HG02678 (cell line): ENCODE measurements around the gene RNF19B.
A peak's percentile ranks its signal among the peaks of the same experiment; 100 is the strongest.
"Not testable (repeated sequence)": the region's sequence is repeated elsewhere in the genome, so short reads cannot be mapped to it uniquely, and the experiment has no call there.

Source experiments
- ATAC-seq: cut with Tn5 transposase; IDR thresholded peaks from one replicate; pipeline ENCODE4 v1.9.1; 2021; ENCODE audit warnings: mild to moderate bottlenecking, moderate library complexity; ENCODE audit not compliant: unreplicated experiment

The RNF19B gene

DNA sequence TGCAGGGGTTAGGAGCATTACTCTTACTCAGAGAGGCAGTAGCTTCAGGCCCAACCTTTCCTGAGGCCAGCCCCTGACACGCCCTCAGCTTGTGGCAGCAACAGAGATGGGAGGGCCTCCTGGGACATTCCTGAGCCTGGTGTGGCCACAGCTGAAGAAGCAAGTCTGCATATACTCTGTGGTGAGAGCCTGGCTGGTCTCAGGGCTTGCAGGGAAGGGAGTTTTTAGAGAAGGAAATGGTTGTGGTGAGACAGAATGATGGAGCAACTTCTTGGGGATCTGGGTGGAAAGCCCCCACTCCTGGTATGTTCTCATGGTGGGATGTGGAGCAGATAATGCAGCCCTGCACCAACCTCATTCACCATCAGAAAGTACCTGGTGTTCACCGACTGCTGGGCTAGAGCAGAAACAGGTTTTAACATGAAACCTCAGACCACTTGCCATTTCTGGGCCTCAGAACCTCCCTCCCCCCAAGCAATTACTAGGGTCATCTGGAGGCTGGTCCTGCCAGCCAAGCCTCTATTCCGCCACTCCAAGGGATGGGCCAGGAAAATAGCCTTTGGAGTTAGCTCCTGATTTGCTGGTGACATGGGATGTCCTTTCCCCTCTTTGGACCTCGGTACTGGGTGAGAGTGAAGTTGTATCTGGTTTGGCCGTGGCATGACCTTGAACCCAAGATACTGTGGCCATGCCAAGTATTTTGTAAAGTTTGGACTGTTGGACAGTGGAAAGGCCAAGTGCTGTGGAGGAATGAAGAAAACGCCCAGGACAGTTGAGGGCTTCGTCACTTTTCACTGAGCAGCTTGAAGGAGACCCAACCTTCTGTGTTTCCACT lies 28.1 kb upstream of the RNF19B start:
- peak; percentile 77 for ATAC-seq

DNA sequence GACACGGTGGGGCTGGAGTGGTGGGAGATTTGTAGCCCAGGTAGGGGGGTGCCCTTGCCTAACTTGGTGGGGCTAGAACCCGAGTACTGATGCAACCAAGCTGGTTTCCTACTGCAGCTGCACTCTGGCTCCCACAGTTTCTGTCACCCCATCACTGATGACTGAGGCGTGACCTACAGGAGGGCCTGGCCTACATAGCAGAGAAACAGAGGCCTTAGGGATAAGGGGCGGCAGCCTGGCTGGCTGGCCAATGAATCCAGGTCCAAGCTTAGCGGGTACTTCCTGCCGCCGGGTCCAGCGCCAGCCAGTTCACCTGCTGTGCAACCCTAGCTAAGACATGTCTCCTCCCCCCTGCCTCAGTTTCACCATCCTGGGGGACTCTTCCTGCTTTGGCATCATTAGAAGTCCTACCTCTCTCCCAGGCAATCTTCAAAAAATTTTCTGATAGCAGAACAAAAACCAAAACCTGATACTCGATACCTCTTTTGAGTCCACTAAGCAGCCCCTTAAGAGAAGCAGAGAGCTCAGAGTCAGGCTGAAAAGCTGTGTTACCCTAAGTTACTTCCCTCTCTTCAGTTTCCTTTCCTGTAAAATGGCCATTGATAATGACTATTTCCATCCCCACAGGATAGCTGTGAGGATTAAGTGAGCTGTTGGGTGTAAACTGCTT lies 27.3 kb upstream of the RNF19B start:
- ATAC-seq, result no peak

- ATAC-seq, result no peak
Measured at GRCh38 chr1:32991386-32991785, 26.8 kb upstream of the RNF19B start.

GRCh38 chr1:32990887-32991286 lies 26.3 kb upstream of the RNF19B start:
- ATAC-seq, result no peak

GRCh38 chr1:32989160-32990050 lies 24.8 kb upstream of the RNF19B start:
- no peak for ATAC-seq

- ATAC-seq, result no peak
Measured at GRCh38 chr1:32988665-32989064, 24.1 kb upstream of the RNF19B start.

DNA sequence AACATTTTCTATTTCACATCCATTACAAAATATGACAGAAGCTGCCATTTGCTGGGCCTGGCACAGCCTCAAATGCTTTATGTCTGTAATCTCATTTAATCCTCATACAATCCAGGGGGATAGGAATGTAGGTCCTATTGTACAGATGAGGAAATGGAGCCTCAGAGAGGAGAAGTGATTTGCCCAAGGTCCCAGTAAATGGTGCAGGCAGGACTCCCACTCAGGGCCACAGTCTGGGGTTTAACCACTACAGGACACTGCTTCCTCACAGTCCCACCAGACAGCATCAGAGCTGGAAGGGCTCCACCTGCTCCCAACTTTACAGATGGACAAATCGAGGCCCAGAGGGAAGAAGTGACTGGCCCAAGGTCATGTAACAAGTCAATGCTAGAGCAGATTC lies 20.6 kb upstream of the RNF19B start:
- ATAC-seq, result no peak

DNA sequence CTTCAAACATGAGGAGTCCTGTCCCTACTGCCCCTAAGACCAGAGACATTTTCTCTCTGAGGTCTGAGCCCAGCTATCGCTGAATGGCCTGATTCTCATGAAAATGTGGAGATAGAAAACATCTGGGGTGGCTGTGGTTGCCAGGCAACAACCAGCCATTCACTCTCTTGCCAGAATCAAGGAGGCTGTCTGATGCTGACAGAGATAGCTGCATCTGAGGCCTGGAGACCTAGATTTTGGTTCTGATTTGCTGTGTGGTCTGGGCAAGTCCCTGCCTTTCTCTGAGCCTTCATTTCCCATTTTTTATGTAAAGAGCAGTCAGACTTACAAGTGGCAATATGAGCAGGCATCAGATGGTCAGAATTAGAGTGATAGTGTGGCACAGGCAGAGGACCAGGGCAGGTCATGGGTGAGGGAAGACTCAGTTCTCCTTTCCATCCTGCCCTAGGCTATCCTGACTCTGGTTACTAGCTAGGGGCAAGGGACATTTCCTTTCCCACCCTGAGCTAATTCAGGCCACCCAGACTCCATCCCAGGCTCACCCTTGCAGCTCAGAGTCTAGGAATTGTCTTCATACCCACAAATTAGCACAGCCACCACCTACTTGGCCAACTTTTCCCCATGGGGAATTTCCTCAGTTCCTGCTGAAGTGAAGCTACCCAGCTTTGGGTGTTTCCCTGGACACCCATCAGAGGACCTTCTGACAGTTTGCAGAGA lies 20.0 kb upstream of the RNF19B start:
- ATAC-seq, result no peak

DNA sequence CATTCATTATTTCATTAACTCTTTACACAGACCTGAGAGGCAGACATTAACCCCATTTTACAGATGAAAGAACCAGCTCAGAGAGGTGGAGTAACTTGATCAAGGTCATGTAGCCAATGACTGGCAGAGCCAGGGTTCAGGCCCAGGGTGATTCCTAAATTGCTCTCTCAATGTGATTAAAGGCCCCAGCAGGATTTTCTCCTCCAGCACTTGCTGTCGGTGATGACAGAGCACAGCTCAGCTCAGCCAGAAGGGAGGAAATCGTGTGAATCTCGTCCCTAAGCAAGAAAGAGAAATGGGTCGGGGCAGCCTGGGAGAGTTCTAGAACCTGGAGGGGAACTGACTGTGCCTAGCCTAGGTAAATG lies 19.5 kb upstream of the RNF19B start:
- ATAC-seq, result no peak

GRCh38 chr1:32983020-32983419 lies 18.4 kb upstream of the RNF19B start:
- no peak for ATAC-seq

DNA sequence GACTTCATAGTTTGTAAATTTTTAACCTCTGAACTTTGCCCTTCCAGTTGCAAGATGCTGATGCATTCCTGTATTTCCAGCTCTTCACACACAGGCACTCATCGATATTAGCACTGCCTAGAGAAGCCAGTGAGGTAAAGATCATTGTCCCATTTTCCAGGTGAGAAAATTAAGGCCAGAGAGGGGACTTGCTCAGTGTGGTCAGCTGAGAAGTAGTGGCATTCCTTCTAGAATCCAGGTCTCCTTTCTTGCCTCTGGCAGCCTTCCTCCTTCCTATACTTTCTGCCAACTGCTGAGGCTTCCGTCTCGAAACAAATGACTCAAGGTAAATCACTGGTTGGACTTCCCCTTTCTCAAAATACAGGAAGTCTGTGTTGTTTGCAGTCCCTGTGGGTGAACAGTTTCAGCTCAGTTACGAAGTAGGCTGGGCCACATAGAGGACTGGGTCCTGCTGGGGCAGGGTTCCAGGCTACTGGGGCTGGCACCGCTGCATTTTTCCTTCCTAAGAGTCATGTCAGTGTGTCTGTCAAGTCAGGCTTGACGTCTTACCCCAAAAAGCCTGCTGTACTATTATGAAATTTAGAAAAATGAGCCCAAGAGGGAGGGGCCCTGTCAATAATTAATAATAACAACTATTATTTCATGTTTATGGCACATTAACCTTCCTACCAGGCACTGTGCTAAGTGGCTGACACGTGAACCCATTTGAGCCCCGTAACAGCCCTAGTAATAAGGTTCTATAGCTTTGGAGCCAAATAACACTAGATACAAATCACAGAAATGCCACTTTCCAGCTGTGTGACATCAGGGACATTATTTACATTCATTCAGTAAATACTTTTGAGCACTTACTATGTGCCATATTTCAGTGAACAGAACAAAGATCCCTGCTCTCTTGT lies 16.6 kb upstream of the RNF19B start:
- ATAC-seq, result peak; percentile 94

- ATAC-seq, result no peak
Measured at GRCh38 chr1:32980080-32980479, 15.5 kb upstream of the RNF19B start.

DNA sequence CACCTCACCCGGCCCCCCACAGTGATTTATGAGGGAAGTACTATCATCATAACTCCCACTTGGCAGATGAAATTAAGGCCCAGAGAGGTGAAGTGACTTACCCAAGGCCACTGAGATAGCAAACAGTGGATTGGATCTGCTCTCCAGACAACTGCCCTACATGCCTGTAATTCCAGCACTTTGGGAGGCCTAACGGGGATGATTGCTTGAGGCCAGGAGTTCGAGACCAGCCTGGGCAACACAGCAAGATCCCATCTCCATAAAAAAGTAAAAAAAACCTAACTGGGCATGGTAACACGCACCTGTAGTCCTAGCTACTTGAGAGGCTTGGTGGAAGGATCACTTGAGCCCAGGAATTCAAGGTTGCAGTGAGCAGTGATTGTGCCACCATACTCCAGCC lies 14.2 kb upstream of the RNF19B start:
- no peak for ATAC-seq

GRCh38 chr1:32977546-32978087 lies 13.0 kb upstream of the RNF19B start:
- ATAC-seq, result no peak

DNA sequence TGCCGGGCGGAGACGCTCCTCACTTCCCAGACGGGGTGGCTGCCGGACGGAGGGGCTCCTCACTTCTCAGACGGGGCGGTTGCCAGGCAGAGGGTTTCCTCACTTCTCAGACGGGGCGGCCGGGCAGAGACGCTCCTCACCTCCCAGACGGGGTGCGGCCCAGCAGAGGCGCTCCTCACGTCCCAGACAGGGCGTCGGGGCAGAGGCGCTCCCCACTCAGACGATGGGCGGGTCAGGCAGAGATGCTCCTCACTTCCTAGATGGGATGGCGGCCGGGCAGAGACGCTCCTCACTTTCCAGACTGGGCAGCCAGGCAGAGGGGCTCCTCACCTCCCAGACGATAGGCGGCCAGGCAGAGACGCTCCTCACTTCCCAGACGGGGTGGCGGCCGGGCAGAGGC lies 10.4 kb upstream of the RNF19B start:
- ATAC-seq, result not testable (repeated sequence)

DNA sequence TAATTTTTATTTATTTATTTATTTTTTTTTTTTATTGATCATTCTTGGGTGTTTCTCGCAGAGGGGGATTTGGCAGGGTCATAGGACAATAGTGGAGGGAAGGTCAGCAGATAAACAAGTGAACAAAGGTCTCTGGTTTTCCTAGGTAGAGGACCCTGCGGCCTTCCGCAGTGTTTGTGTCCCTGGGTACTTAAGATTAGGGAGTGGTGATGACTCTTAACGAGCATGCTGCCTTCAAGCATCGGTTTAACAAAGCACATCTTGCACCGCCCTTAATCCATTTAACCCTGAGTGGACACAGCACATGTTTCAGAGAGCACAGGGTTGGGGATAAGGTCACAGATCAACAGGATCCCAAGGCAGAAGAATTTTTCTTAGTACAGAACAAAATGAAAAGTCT lies 8.8 kb upstream of the RNF19B start:
- ATAC-seq, result not testable (repeated sequence)

GRCh38 chr1:32972814-32973428 lies 8.3 kb upstream of the RNF19B start:
- ATAC-seq, result no peak

- no peak for ATAC-seq
Measured at GRCh38 chr1:32971576-32971975, 7.0 kb upstream of the RNF19B start.

DNA sequence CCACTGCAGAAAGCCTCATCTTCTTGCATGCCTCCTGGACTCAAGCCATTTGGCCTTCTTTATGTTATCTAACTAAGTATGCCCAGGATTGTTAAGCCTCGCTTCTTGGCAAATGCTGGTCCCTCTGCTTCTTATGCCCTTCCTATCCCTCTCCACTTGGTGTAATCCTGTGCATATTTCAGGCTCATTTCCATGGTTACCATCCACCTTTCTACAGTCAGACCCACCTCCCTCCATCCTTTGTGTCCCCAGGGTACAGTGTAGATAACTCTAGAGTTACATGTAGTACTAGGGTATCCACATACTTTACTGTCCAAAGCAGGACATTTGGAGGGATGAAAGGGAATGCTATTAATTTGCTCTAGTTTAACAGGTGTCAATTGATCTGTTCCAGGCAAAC lies 6.5 kb upstream of the RNF19B start:
- ATAC-seq, result no peak
